ENCODE data around the gene C19orf73. TPM values are rescaled to one million over a fixed set of nuclear protein-coding genes. Genes with fewer than 3 reads are reported as not detected.

The C19orf73 gene
- total and polyA plus RNA-seq, 9 of the 15 experiments (the other 6 are each of a cell fraction or from before 2014, with no cell fraction given), result 0.08 to 7.4 (median 1.4) TPM

GRCh38 chr19:49150106-49150943 lies 31.4 kb upstream of the C19orf73 start (continued):
- TF ChIP-seq AFF4 (CRISPR knock-in tag; IDR thresholded peaks at IDR 0.05) (peak; percentile 50; the same call in 1 of the 2 replicates), RBBP5 (IDR thresholded peaks at IDR 0.05; ENCODE audit: borderline replicate concordance, insufficient read depth, low read length, poor library complexity, severe bottlenecking) (peak; percentile 36), ZBTB40 (IDR thresholded peaks at IDR 0.05) (no peak; the same call in 1 of the 2 replicates), ZBTB40 (CRISPR knock-in tag; IDR thresholded peaks at IDR 0.05) (no peak), PRDM10 (IDR thresholded peaks at IDR 0.05; ENCODE audit: partially characterized antibody) (peak; percentile 99), TEAD1 (CRISPR knock-in tag; IDR thresholded peaks at IDR 0.05) (0 out of 4 replicates have a peak, but pooled peaks of 1 of the 2 experiments have one; percentile 11), THRAP3 (IDR thresholded peaks at IDR 0.05; ENCODE audit: borderline replicate concordance) (no peak)

All from K562 (cell line).